ENCODE results near the gene AKIP1. TPM values are rescaled to one million over a fixed set of nuclear protein-coding genes. Genes with fewer than 3 reads are reported as not detected.
"Not testable (repeated sequence)": the region's sequence is repeated elsewhere in the genome, so short reads cannot be mapped to it uniquely, and the experiment has no call there.

The AKIP1 gene
- total RNA-seq, 1 experiment from 2014 or later = 85.2 TPM

DNA sequence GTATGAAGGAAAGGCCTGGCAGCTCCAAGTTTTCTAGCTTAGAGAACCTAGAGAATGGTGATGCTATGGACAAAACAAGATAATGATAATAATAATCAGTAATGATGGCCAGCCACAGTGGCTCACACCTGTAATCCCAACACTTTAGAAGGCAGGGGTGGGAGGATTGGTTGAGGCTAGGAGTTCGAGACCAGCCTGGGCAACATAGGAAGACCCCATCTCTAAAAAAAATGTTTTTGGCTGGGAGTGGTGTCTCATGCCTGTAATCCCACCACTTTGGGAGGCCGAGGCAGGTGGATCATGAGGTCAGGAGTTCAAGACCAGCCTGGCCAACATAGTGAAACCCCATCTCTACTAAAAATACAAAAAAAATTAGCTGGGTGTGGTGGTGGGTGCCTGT, 24.8 kb downstream of the AKIP1 start:
- intact Hi-C loops (cut with micrococcal nuclease; ENCODE audit: unreplicated experiment); H3K4me3 ChIP-seq (ENCODE audit: low read depth in 2 of 2, low read length in 2 of 2); in situ Hi-C loops (cut with HindIII; ENCODE audit: low pct_unique_long_range_greater_than_20kb, low sequenced_read_pairs); H3K9me3 ChIP-seq (ENCODE audit: control insufficient read depth, insufficient read depth, low read depth, low read length); H3K36me3 ChIP-seq (ENCODE audit: control insufficient read depth, insufficient read depth, low read length); POLR2A ChIA-PET; H3K27ac ChIP-seq (ENCODE audit: low read length); BruUV-seq (replicated peaks); DNase-seq (ENCODE audit: low read depth, low spot score); H3K27me3 ChIP-seq (ENCODE audit: control insufficient read depth, insufficient read depth, low read length); H3K4me1 ChIP-seq (ENCODE audit: control insufficient read depth, insufficient read depth, low read length); ATAC-seq; CTCF ChIA-PET: not testable (repeated sequence)

DNA sequence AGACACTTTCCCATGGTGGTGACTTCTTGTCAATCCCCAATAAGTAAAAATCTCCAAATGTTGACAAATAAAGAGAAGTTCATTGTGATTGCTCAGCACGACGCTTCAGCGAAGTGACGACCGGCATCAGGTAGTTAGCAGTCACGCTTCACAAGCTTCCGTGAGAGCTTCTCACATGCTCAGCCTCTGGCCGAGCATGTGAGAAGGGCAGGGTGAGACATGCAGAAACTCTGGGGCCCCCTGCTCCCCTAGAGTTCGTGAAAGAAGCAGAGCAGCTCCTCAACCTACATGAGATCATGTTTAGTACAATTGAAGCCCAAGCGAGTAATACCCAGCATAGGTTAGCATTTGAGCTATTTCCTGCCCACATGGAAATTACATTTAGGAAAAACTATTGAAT, 26.2 kb downstream of the AKIP1 start:
- ATAC-seq = no peak
- no peaks in the 10 kb centered on the region for H3K9me3 ChIP-seq (ENCODE audit: control insufficient read depth, insufficient read depth, low read depth, low read length)
- no peaks in the 10 kb centered on the region; the same call in 1 of the 2 replicates for H3K4me1 ChIP-seq (ENCODE audit: control insufficient read depth, insufficient read depth, low read length)
- no peak overlapping the region for H3K4me3 ChIP-seq (ENCODE audit: low read depth in 2 of 2, low read length in 2 of 2)
- H3K27ac ChIP-seq (ENCODE audit: low read length) = no peak overlapping the region
- intact Hi-C loops (cut with micrococcal nuclease; ENCODE audit: unreplicated experiment) = no loop called here
- no TSS peak for BruUV-seq (replicated peaks)
- no peak for DNase-seq (ENCODE audit: low read depth, low spot score)
- ChIA-PET CTCF (no interaction called here), POLR2A (no interaction called here)
- no peak for TF ChIP-seq TCF7L2 (IDR thresholded peaks at IDR 0.05; ENCODE audit: low read depth, low read length)
- TF ChIP-seq POLR2AphosphoS5 (IDR thresholded peaks at IDR 0.05; ENCODE audit: low read depth, low read length) = no peak
- TF ChIP-seq, protein P1, sequence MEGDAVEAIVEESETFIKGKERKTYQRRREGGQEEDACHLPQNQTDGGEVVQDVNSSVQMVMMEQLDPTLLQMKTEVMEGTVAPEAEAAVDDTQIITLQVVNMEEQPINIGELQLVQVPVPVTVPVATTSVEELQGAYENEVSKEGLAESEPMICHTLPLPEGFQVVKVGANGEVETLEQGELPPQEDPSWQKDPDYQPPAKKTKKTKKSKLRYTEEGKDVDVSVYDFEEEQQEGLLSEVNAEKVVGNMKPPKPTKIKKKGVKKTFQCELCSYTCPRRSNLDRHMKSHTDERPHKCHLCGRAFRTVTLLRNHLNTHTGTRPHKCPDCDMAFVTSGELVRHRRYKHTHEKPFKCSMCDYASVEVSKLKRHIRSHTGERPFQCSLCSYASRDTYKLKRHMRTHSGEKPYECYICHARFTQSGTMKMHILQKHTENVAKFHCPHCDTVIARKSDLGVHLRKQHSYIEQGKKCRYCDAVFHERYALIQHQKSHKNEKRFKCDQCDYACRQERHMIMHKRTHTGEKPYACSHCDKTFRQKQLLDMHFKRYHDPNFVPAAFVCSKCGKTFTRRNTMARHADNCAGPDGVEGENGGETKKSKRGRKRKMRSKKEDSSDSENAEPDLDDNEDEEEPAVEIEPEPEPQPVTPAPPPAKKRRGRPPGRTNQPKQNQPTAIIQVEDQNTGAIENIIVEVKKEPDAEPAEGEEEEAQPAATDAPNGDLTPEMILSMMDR (IDR thresholded peaks at IDR 0.05) = no peak
- TF ChIP-seq, protein P2, sequence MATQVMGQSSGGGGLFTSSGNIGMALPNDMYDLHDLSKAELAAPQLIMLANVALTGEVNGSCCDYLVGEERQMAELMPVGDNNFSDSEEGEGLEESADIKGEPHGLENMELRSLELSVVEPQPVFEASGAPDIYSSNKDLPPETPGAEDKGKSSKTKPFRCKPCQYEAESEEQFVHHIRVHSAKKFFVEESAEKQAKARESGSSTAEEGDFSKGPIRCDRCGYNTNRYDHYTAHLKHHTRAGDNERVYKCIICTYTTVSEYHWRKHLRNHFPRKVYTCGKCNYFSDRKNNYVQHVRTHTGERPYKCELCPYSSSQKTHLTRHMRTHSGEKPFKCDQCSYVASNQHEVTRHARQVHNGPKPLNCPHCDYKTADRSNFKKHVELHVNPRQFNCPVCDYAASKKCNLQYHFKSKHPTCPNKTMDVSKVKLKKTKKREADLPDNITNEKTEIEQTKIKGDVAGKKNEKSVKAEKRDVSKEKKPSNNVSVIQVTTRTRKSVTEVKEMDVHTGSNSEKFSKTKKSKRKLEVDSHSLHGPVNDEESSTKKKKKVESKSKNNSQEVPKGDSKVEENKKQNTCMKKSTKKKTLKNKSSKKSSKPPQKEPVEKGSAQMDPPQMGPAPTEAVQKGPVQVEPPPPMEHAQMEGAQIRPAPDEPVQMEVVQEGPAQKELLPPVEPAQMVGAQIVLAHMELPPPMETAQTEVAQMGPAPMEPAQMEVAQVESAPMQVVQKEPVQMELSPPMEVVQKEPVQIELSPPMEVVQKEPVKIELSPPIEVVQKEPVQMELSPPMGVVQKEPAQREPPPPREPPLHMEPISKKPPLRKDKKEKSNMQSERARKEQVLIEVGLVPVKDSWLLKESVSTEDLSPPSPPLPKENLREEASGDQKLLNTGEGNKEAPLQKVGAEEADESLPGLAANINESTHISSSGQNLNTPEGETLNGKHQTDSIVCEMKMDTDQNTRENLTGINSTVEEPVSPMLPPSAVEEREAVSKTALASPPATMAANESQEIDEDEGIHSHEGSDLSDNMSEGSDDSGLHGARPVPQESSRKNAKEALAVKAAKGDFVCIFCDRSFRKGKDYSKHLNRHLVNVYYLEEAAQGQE (IDR thresholded peaks at IDR 0.05; ENCODE audit: insufficient read depth in 1 of 2, low read depth in 2 of 2, low read length in 1 of 2) = no peak
- TF ChIP-seq SIN3A (IDR thresholded peaks at IDR 0.05; ENCODE audit: borderline replicate concordance, insufficient read depth, low read depth, low read length) = no peak
- in situ Hi-C loops (cut with HindIII; ENCODE audit: low pct_unique_long_range_greater_than_20kb, low sequenced_read_pairs) = no loop called here
- no peaks in the 10 kb centered on the region for H3K36me3 ChIP-seq (ENCODE audit: control insufficient read depth, insufficient read depth, low read length)
- H3K27me3 ChIP-seq (ENCODE audit: control insufficient read depth, insufficient read depth, low read length) = no peaks in the 10 kb centered on the region

DNA sequence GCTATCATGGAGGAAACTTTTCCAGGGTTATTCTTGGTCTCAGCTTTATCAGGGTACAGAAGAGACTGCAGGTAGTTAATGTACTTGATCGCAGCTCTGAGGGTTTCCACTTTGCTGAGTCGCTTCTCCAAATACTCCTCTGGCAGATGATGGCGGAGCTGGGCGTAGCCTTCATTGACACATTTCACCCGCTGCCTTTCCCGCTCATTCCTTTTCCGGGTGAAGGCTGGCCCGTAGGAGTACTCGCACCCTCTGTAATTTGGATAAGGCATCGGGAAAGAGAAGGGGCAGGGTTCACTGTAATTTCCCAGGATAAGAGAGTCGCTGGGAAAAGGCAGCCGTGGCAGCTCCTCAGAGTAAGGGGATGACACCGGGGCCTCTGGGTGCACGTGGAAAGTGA, 26.7 kb downstream of the AKIP1 start:
- BruUV-seq (replicated peaks) = no TSS peak
- H3K27ac ChIP-seq (ENCODE audit: low read length) = no peak overlapping the region
- DNase-seq (ENCODE audit: low read depth, low spot score) (no peak), ATAC-seq (no peak)
- intact Hi-C loops (cut with micrococcal nuclease; ENCODE audit: unreplicated experiment) = no loop called here
- POLR2A ChIA-PET = no interaction called here
- H3K9me3 ChIP-seq (ENCODE audit: control insufficient read depth, insufficient read depth, low read depth, low read length) = no peaks in the 10 kb centered on the region
- CTCF ChIA-PET = no interaction called here
- H3K4me1 ChIP-seq (ENCODE audit: control insufficient read depth, insufficient read depth, low read length) = no peaks in the 10 kb centered on the region; the same call in 1 of the 2 replicates
- H3K36me3 ChIP-seq (ENCODE audit: control insufficient read depth, insufficient read depth, low read length) = no peaks in the 10 kb centered on the region
- no peak overlapping the region for H3K4me3 ChIP-seq (ENCODE audit: low read depth in 2 of 2, low read length in 2 of 2)
- H3K27me3 ChIP-seq (ENCODE audit: control insufficient read depth, insufficient read depth, low read length) = no peaks in the 10 kb centered on the region; the same call in 1 of the 2 replicates
- TF ChIP-seq, protein P2 (IDR thresholded peaks at IDR 0.05; ENCODE audit: insufficient read depth in 1 of 2, low read depth in 2 of 2, low read length in 1 of 2) = no peak
- TF ChIP-seq SIN3A (IDR thresholded peaks at IDR 0.05; ENCODE audit: borderline replicate concordance, insufficient read depth, low read depth, low read length) = no peak
- no peak for TF ChIP-seq POLR2AphosphoS5 (IDR thresholded peaks at IDR 0.05; ENCODE audit: low read depth, low read length)
- TF ChIP-seq, protein P1 (IDR thresholded peaks at IDR 0.05) = no peak
- no peak for TF ChIP-seq TCF7L2 (IDR thresholded peaks at IDR 0.05; ENCODE audit: low read depth, low read length)
- in situ Hi-C loops (cut with HindIII; ENCODE audit: low pct_unique_long_range_greater_than_20kb, low sequenced_read_pairs) = no loop called here

All from Panc1 (cell line).